Neural cell (in vitro differentiated cells): ENCODE results near the gene CLSTN2. TPM values are rescaled to one million over a fixed set of nuclear protein-coding genes. Genes with fewer than 3 reads are reported as not detected.

Experiments
- H2AFZ ChIP-seq: fragments of 200-600, 300-800 bp; sonication (generic), shearing (Covaris generic); 2 replicates; pipeline ENCODE4 v1.6.0; 2014; ENCODE audit warnings: low read depth, mild to moderate bottlenecking, antibody characterized with exemption, low read length, moderate library complexity
- H3F3A ChIP-seq: fragments of 200-600 bp; shearing (Covaris generic); 2 replicates; pipeline ENCODE4 v1.6.1; 2016; ENCODE audit warnings: mild to moderate bottlenecking, moderate library complexity, mixed read lengths, antibody characterized with exemption, low read length; ENCODE audit not compliant: insufficient read depth, poor library complexity, severe bottlenecking
- H3K27ac ChIP-seq: fragments of 200-600, 300-800 bp; sonication (generic), shearing (Covaris generic); 2 replicates; pipeline ENCODE4 v1.5.1; 2014; ENCODE audit warnings: mild to moderate bottlenecking, low read length, moderate library complexity
- H3K27me3 ChIP-seq: fragments of 300-800, 200-600 bp; sonication (generic), shearing (Covaris generic); 2 replicates; pipeline ENCODE4 v1.6.0; 2014; ENCODE audit warnings: mild to moderate bottlenecking, low read depth, low read length, moderate library complexity; ENCODE audit not compliant: insufficient read depth
- H3K36me3 ChIP-seq: fragments of 300-800, 200-600 bp; sonication (generic), shearing (Covaris generic); 2 replicates; pipeline ENCODE4 v1.5.1; 2014; ENCODE audit warnings: mild to moderate bottlenecking, antibody characterized with exemption, low read length, moderate library complexity; ENCODE audit not compliant: insufficient read depth
- H3K4me2 ChIP-seq: fragments of 300-800, 200-600 bp; sonication (generic), shearing (Covaris generic); 2 replicates; pipeline ENCODE4 v1.6.0; 2014; ENCODE audit warnings: mild to moderate bottlenecking, low read length
- H3K4me3 ChIP-seq: fragments of 300-800, 200-600 bp; sonication (generic), shearing (Covaris generic); 2 replicates; pipeline ENCODE4 v1.5.1; 2014; ENCODE audit warnings: mild to moderate bottlenecking, low read length, moderate library complexity
- H3K79me2 ChIP-seq: fragments of 200-600 bp; shearing (Covaris generic); replicated peaks from 2 replicates; pipeline ENCODE4 v1.6.0; 2014; ENCODE audit warnings: mild to moderate bottlenecking, low read length, moderate library complexity; ENCODE audit not compliant: insufficient read depth
- H3K9ac ChIP-seq: fragments of 300-800, 200-600 bp; sonication (generic), shearing (Covaris generic); 2 replicates; pipeline ENCODE4 v1.6.1; 2016; ENCODE audit warnings: mild to moderate bottlenecking, low read length, mixed read lengths
- H3K9me2 ChIP-seq: fragments of 200-600 bp; shearing (Covaris generic); 2 replicates; pipeline ENCODE4 v1.6.1; 2016; ENCODE audit warnings: mild to moderate bottlenecking, low read length, mixed read lengths; ENCODE audit not compliant: insufficient read depth
- H3K9me3 ChIP-seq: fragments of 200-600, 300-800 bp; sonication (generic), shearing (Covaris generic); 2 replicates; pipeline ENCODE4 v1.6.1; 2016; ENCODE audit warnings: mild to moderate bottlenecking, mixed run types, low read length, moderate library complexity, mixed read lengths
- H4K20me1 ChIP-seq: fragments of 200-600 bp; shearing (Covaris generic); 2 replicates; pipeline ENCODE4 v1.6.1; 2016; ENCODE audit warnings: mild to moderate bottlenecking, mixed run types; ENCODE audit not compliant: insufficient read depth
- EP300 ChIP-seq: fragments of 450-650 bp; conservative IDR thresholded peaks from 2 replicates; pipeline ENCODE4 v1.6.1; 2014; ENCODE audit warnings: antibody characterized with exemption, mild to moderate bottlenecking, moderate library complexity; ENCODE audit not compliant: poor library complexity, severe bottlenecking
- EZH2 ChIP-seq: fragments of 200-600, 300-800 bp; shearing (Covaris generic), sonication (generic); IDR thresholded peaks from 2 replicates; pipeline ENCODE4 v1.6.1; 2014; ENCODE audit warnings: antibody characterized with exemption, low read length, borderline replicate concordance, mild to moderate bottlenecking; ENCODE audit not compliant: insufficient read depth, poor library complexity, severe bottlenecking
- MXI1 ChIP-seq: fragments of 450-650 bp; conservative IDR thresholded peaks from 2 replicates; pipeline ENCODE4 v1.6.1; 2014; ENCODE audit warnings: antibody characterized with exemption, mild to moderate bottlenecking; ENCODE audit not compliant: poor library complexity, severe bottlenecking
- POLR2AphosphoS5 ChIP-seq: IDR thresholded peaks from 2 replicates; pipeline ENCODE4 v1.6.1; 2012
- RAD21 ChIP-seq: fragments of 450-650 bp; conservative IDR thresholded peaks from 2 replicates; pipeline ENCODE4 v1.6.1; 2014; ENCODE audit warnings: antibody characterized with exemption, mild to moderate bottlenecking, moderate library complexity
- SMC3 ChIP-seq: fragments of 450-650 bp; conservative IDR thresholded peaks from 2 replicates; pipeline ENCODE4 v1.6.1; 2014; ENCODE audit warnings: antibody characterized with exemption, mild to moderate bottlenecking, moderate library complexity; ENCODE audit not compliant: poor library complexity
- TAF1 ChIP-seq: IDR thresholded peaks from 2 replicates; pipeline ENCODE4 v1.6.1; 2012; ENCODE audit warnings: low read depth
- polyA plus RNA-seq: library from polyadenylated mRNA; depleted of rRNA; stranded (reverse); fragments of >200 nt; gene quantifications from 2 replicates; pipeline ENCODE4 v1.2.3, GENCODE V29; 2014
- TF ChIP-seq, protein P1 (sequence below): fragments of 450-650 bp; IDR thresholded peaks from 2 replicates; pipeline ENCODE4 v1.5.1; 2014; ENCODE audit warnings: antibody characterized with exemption, mild to moderate bottlenecking, moderate library complexity; ENCODE audit not compliant: poor library complexity, severe bottlenecking
- TF ChIP-seq, protein P2 (sequence below): IDR thresholded peaks from 2 replicates; pipeline ENCODE4 v1.6.1; 2012; ENCODE audit warnings: borderline replicate concordance

Gene CLSTN2
- polyA plus RNA-seq, 1 donor from 2014 or later, result 10.7 TPM

DNA sequence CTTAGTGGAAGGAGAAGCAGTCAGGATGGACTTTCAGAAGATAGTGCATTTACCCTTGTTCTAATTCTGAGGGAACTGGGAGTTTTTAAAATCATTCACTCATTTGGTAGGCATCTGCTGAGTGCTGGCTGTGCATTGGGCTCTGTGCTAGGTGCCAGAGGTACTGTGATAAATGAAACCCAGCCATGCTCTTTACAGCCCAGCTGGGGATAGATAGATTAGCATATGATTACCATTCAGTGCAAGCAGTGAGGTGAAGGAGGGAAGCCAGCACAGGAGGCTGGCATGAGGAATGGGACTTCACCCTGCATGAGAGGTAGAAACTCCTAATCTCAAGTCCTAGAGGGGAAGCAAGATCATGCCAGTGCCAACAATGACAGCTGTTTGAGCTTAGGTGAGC is 381.0 kb downstream of the CLSTN2 start:
- no peaks in the 10 kb centered on the region for H4K20me1 ChIP-seq
- no peak overlapping the region for H2AFZ ChIP-seq
- TF ChIP-seq TAF1 (no peak), MXI1 (no peak), POLR2AphosphoS5 (no peak), RAD21 (no peak), SMC3 (no peak), EZH2 (no peak), EP300 (no peak)
- TF ChIP-seq, protein P1, sequence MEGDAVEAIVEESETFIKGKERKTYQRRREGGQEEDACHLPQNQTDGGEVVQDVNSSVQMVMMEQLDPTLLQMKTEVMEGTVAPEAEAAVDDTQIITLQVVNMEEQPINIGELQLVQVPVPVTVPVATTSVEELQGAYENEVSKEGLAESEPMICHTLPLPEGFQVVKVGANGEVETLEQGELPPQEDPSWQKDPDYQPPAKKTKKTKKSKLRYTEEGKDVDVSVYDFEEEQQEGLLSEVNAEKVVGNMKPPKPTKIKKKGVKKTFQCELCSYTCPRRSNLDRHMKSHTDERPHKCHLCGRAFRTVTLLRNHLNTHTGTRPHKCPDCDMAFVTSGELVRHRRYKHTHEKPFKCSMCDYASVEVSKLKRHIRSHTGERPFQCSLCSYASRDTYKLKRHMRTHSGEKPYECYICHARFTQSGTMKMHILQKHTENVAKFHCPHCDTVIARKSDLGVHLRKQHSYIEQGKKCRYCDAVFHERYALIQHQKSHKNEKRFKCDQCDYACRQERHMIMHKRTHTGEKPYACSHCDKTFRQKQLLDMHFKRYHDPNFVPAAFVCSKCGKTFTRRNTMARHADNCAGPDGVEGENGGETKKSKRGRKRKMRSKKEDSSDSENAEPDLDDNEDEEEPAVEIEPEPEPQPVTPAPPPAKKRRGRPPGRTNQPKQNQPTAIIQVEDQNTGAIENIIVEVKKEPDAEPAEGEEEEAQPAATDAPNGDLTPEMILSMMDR, result no peak
- TF ChIP-seq, protein P2, sequence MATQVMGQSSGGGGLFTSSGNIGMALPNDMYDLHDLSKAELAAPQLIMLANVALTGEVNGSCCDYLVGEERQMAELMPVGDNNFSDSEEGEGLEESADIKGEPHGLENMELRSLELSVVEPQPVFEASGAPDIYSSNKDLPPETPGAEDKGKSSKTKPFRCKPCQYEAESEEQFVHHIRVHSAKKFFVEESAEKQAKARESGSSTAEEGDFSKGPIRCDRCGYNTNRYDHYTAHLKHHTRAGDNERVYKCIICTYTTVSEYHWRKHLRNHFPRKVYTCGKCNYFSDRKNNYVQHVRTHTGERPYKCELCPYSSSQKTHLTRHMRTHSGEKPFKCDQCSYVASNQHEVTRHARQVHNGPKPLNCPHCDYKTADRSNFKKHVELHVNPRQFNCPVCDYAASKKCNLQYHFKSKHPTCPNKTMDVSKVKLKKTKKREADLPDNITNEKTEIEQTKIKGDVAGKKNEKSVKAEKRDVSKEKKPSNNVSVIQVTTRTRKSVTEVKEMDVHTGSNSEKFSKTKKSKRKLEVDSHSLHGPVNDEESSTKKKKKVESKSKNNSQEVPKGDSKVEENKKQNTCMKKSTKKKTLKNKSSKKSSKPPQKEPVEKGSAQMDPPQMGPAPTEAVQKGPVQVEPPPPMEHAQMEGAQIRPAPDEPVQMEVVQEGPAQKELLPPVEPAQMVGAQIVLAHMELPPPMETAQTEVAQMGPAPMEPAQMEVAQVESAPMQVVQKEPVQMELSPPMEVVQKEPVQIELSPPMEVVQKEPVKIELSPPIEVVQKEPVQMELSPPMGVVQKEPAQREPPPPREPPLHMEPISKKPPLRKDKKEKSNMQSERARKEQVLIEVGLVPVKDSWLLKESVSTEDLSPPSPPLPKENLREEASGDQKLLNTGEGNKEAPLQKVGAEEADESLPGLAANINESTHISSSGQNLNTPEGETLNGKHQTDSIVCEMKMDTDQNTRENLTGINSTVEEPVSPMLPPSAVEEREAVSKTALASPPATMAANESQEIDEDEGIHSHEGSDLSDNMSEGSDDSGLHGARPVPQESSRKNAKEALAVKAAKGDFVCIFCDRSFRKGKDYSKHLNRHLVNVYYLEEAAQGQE, result no peak

DNA sequence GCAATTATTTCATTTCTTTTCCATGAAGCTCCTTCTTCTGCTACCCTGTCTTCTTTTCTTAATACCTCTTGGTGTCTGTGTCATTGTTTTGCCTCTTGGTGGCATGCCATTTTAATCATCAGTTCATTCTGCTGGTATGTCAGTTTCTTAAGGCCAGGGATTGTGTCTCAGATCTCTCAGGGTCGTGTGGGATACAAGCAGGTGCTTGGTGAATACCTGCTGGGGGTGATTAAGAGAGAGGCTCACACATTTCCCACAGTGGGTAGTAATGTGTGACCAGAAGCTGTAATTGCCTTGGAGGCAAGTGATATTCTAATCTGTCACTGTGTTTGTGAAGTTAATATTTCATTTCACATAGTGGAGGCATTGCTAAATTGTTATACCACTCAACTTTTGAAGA is 381.5 kb downstream of the CLSTN2 start:
- no peaks in the 10 kb centered on the region for H3K79me2 ChIP-seq
- no peaks in the 10 kb centered on the region for H3K36me3 ChIP-seq
- H3K27ac ChIP-seq, result no peak overlapping the region
- H2AFZ ChIP-seq, result no peak overlapping the region
- H3F3A ChIP-seq, result no peaks in the 10 kb centered on the region
- H3K4me3 ChIP-seq, result no peak overlapping the region
- TF ChIP-seq RAD21 (no peak), EP300 (no peak), MXI1 (no peak), SMC3 (no peak), EZH2 (no peak), POLR2AphosphoS5 (no peak), TAF1 (no peak)
- TF ChIP-seq, protein P2, result no peak
- TF ChIP-seq, protein P1, result no peak
- no peak overlapping the region for H3K9ac ChIP-seq
- H3K9me2 ChIP-seq, result no peaks in the 10 kb centered on the region
- H3K4me2 ChIP-seq, result no peak overlapping the region
- no peaks in the 10 kb centered on the region for H3K9me3 ChIP-seq
- H3K27me3 ChIP-seq, result no peaks in the 10 kb centered on the region
- H4K20me1 ChIP-seq, result no peaks in the 10 kb centered on the region

More for the DNA sequence above, 381.0 kb downstream of the CLSTN2 start:
- no peak overlapping the region for H3K27ac ChIP-seq
- H3K27me3 ChIP-seq, result no peaks in the 10 kb centered on the region
- no peak overlapping the region for H3K9ac ChIP-seq
- no peak overlapping the region for H3K4me2 ChIP-seq
- no peaks in the 10 kb centered on the region for H3K79me2 ChIP-seq
- no peaks in the 10 kb centered on the region for H3K9me2 ChIP-seq
- H3F3A ChIP-seq, result no peaks in the 10 kb centered on the region
- H3K4me3 ChIP-seq, result no peak overlapping the region
- H3K36me3 ChIP-seq, result no peaks in the 10 kb centered on the region
- H3K9me3 ChIP-seq, result no peaks in the 10 kb centered on the region
